Astrocyte (in vitro differentiated cells and primary cell): Measurements from ENCODE around the gene PLPP1. TPM values are rescaled to one million over a fixed set of nuclear protein-coding genes. Genes with fewer than 3 reads are reported as not detected.

ENCODE experiments used
- DNase-seq: peaks from one replicate; pipeline ENCODE4 v3.0.0-alpha.2; 2010; ENCODE audit warnings: low read depth
- FAIRE-seq: peaks from 2 replicates; lab custom pipeline; 2011; peaks lifted over from hg19 to GRCh38; lab: Jason Lieb, UNC
- H2AFZ ChIP-seq: 2 replicates; pipeline ENCODE4 v1.6.0; 2012; ENCODE audit warnings: low read depth, low read length, inconsistent platforms
- H3K27ac ChIP-seq: 2 replicates; pipeline ENCODE4 v1.5.1; 2011; ENCODE audit warnings: low read depth, low read length, inconsistent platforms
- H3K27me3 ChIP-seq: 2 replicates; pipeline ENCODE4 v1.6.0; 2011; ENCODE audit warnings: low read length, inconsistent platforms; ENCODE audit not compliant: insufficient read depth
- H3K36me3 ChIP-seq: 2 replicates; pipeline ENCODE4 v1.5.1; 2011; ENCODE audit warnings: low read length, inconsistent platforms; ENCODE audit not compliant: insufficient read depth
- H3K4me1 ChIP-seq: 2 replicates; pipeline ENCODE4 v1.5.1; 2011; ENCODE audit warnings: low read length, inconsistent platforms; ENCODE audit not compliant: insufficient read depth
- H3K4me2 ChIP-seq: 2 replicates; pipeline ENCODE4 v1.6.0; 2012; ENCODE audit warnings: low read length, inconsistent platforms
- H3K4me3 ChIP-seq: 2 replicates; pipeline ENCODE4 v1.5.1; 2011; ENCODE audit warnings: low read depth, mild to moderate bottlenecking, low read length, inconsistent platforms; ENCODE audit not compliant: insufficient read depth
- H3K79me2 ChIP-seq: 2 replicates; pipeline ENCODE4 v1.6.0; 2012; ENCODE audit warnings: mild to moderate bottlenecking, low read length, inconsistent platforms; ENCODE audit not compliant: insufficient read depth
- H3K9ac ChIP-seq: 2 replicates; pipeline ENCODE4 v1.6.0; 2012; ENCODE audit warnings: mild to moderate bottlenecking, low read length, inconsistent platforms
- H3K9me3 ChIP-seq: 2 replicates; pipeline ENCODE4 v1.5.1; 2012; ENCODE audit warnings: low read depth, mild to moderate bottlenecking, low read length, inconsistent platforms; ENCODE audit not compliant: insufficient read depth
- H4K20me1 ChIP-seq: 2 replicates; pipeline ENCODE4 v1.6.0; 2012; ENCODE audit warnings: low read length, inconsistent platforms; ENCODE audit not compliant: insufficient read depth
- H3K27ac Mint-ChIP-seq: one replicate; pipeline ENCODE4 v1.8.0; 2021; ENCODE audit warnings: mild to moderate bottlenecking, mixed read lengths; ENCODE audit not compliant: unreplicated experiment
- H3K27me3 Mint-ChIP-seq: one replicate; pipeline ENCODE4 v1.8.0; 2021; ENCODE audit warnings: low read depth, mixed read lengths; ENCODE audit not compliant: unreplicated experiment
- H3K36me3 Mint-ChIP-seq: one replicate; pipeline ENCODE4 v1.8.0; 2021; ENCODE audit warnings: low read depth, mixed read lengths; ENCODE audit not compliant: unreplicated experiment
- H3K4me1 Mint-ChIP-seq: one replicate; pipeline ENCODE4 v1.8.0; 2021; ENCODE audit warnings: low read depth, mixed read lengths; ENCODE audit not compliant: unreplicated experiment
- H3K4me3 Mint-ChIP-seq: one replicate; pipeline ENCODE4 v1.8.0; 2021; ENCODE audit warnings: mild to moderate bottlenecking, moderate library complexity, mixed read lengths; ENCODE audit not compliant: unreplicated experiment
- H3K9me3 Mint-ChIP-seq: one replicate; pipeline ENCODE4 v1.8.0; 2021; ENCODE audit warnings: mild to moderate bottlenecking, mixed read lengths; ENCODE audit not compliant: unreplicated experiment
- CTCF ChIP-seq: IDR thresholded peaks from 2 replicates; pipeline ENCODE4 v1.5.1; 2011; ENCODE audit warnings: low read depth, mild to moderate bottlenecking, inconsistent platforms, low read length, moderate library complexity; ENCODE audit not compliant: insufficient read depth
- EZH2 ChIP-seq: IDR thresholded peaks from 2 replicates; pipeline ENCODE4 v1.6.1; 2012; ENCODE audit warnings: mild to moderate bottlenecking, low read length, inconsistent platforms; ENCODE audit not compliant: insufficient read depth
- total RNA-seq: library from RNA; stranded (reverse); gene quantifications from 2 replicates; pipeline ENCODE4 v1.2.1, GENCODE V29; 2021

Gene PLPP1
- total RNA-seq, 1 donor from 2014 or later = 56.3 TPM

- Mint-ChIP-seq H3K9me3 (no peaks in the 10 kb centered on the region), H3K4me1 (peaks cover 28% of the 10 kb centered on the region), H3K36me3 (peaks cover 22% of the 10 kb centered on the region), H3K27me3 (no peaks in the 10 kb centered on the region), H3K27ac (no peak overlapping the region), H3K4me3 (no peak overlapping the region)
- H3K27ac ChIP-seq = no peak overlapping the region
- DNase-seq (no peak), FAIRE-seq (no peak)
- H3K9ac ChIP-seq = no peak overlapping the region
- no peak overlapping the region for H3K4me3 ChIP-seq
- TF ChIP-seq EZH2 (no peak), CTCF (no peak)
- peaks cover 4% of the 10 kb centered on the region for H3K4me1 ChIP-seq
- no peaks in the 10 kb centered on the region for H3K27me3 ChIP-seq
- H3K79me2 ChIP-seq = peaks cover 5% of the 10 kb centered on the region
- peaks cover 17% of the 10 kb centered on the region for H4K20me1 ChIP-seq
- no peak overlapping the region for H3K4me2 ChIP-seq
- peaks cover 5% of the 10 kb centered on the region for H3K9me3 ChIP-seq
- peaks cover 29% of the 10 kb centered on the region for H3K36me3 ChIP-seq
- H2AFZ ChIP-seq = no peak overlapping the region
These were observed 108.3 kb downstream of the PLPP1 start for GRCh38 chr5:55426455-55426854.

GRCh38 chr5:55421074-55421529 is 113.7 kb downstream of the PLPP1 start:
- peaks cover 26% of the 10 kb centered on the region for H3K4me1 ChIP-seq
- Mint-ChIP-seq H3K27me3 (no peaks in the 10 kb centered on the region), H3K27ac (no peak overlapping the region), H3K4me1 (peaks cover 39% of the 10 kb centered on the region), H3K36me3 (peaks cover 11% of the 10 kb centered on the region), H3K4me3 (no peak overlapping the region), H3K9me3 (no peaks in the 10 kb centered on the region)
- peak overlapping the region; percentile 35 for H3K4me2 ChIP-seq
- H3K9me3 ChIP-seq = no peaks in the 10 kb centered on the region
- peaks cover 26% of the 10 kb centered on the region for H3K36me3 ChIP-seq
- no peak overlapping the region for H3K4me3 ChIP-seq
- no peak for FAIRE-seq
- H3K9ac ChIP-seq = no peak overlapping the region
- peaks cover 5% of the 10 kb centered on the region for H4K20me1 ChIP-seq
- no peaks in the 10 kb centered on the region for H3K27me3 ChIP-seq
- peak; percentile 43 for DNase-seq
- TF ChIP-seq EZH2 (no peak), CTCF (no peak)
- no peak overlapping the region for H2AFZ ChIP-seq
- H3K79me2 ChIP-seq = no peaks in the 10 kb centered on the region
- H3K27ac ChIP-seq = no peak overlapping the region

- Histone ChIP-seq H4K20me1 (peaks cover 5% of the 10 kb centered on the region), H3K79me2 (no peaks in the 10 kb centered on the region), H3K4me2 (peak overlapping the region; percentile 41), H3K9ac (no peak overlapping the region), H2AFZ (no peak overlapping the region), H3K36me3 (peaks cover 17% of the 10 kb centered on the region), H3K4me1 (peaks cover 35% of the 10 kb centered on the region), H3K9me3 (no peaks in the 10 kb centered on the region), H3K27me3 (no peaks in the 10 kb centered on the region), H3K4me3 (no peak overlapping the region), H3K27ac (peak overlapping the region; percentile 31)
- no peak for FAIRE-seq
- no peaks in the 10 kb centered on the region for H3K27me3 Mint-ChIP-seq
- H3K9me3 Mint-ChIP-seq = no peaks in the 10 kb centered on the region
- H3K36me3 Mint-ChIP-seq = peaks cover 13% of the 10 kb centered on the region
- H3K4me1 Mint-ChIP-seq = peaks cover 47% of the 10 kb centered on the region
- DNase-seq = peak; percentile 72
- TF ChIP-seq EZH2 = no peak
- TF ChIP-seq CTCF = no peak
- peak overlapping the region; percentile 34 for H3K27ac Mint-ChIP-seq
- H3K4me3 Mint-ChIP-seq = no peak overlapping the region
These were observed 115.5 kb downstream of the PLPP1 start for GRCh38 chr5:55418994-55419968.
